GM18505 (cell line): ENCODE results near the gene PBLD.
"Not testable (repeated sequence)": the region's sequence is repeated elsewhere in the genome, so short reads cannot be mapped to it uniquely, and the experiment has no call there.

ENCODE experiments used
- ATAC-seq: cut with Tn5 transposase; IDR thresholded peaks from one replicate; pipeline ENCODE4 v1.9.1; 2021; ENCODE audit not compliant: unreplicated experiment
- POLR2A ChIP-seq: IDR thresholded peaks from 4 replicates; pipeline ENCODE4 v1.6.1; 2011; ENCODE audit warnings: borderline replicate concordance; ENCODE audit not compliant: insufficient read depth, insufficient read length; ENCODE audit errors: extremely low read depth

PBLD gene

GRCh38 chr10:68310531-68310930 lies 22.2 kb downstream of the PBLD start:
- TF ChIP-seq POLR2A = no peak

GRCh38 chr10:68305854-68306253 lies 26.9 kb downstream of the PBLD start:
- TF ChIP-seq POLR2A = no peak
- no peak for ATAC-seq

More at GRCh38 chr10:68310531-68310930, 22.2 kb downstream of the PBLD start:
- no peak for ATAC-seq

GRCh38 chr10:68303849-68304412 lies 28.8 kb downstream of the PBLD start:
- TF ChIP-seq POLR2A = no peak
- ATAC-seq = no peak

GRCh38 chr10:68302871-68303270 lies 29.9 kb downstream of the PBLD start:
- ATAC-seq = no peak
- no peak for TF ChIP-seq POLR2A

- no peak for ATAC-seq
Observed at GRCh38 chr10:68302503-68302823, 30.3 kb downstream of the PBLD start.

GRCh38 chr10:68301790-68302502 lies 30.8 kb downstream of the PBLD start:
- no peak for TF ChIP-seq POLR2A
- ATAC-seq = no peak

More at GRCh38 chr10:68302503-68302823, 30.3 kb downstream of the PBLD start:
- TF ChIP-seq POLR2A = no peak

GRCh38 chr10:68301301-68301700 lies 31.4 kb downstream of the PBLD start:
- no peak for ATAC-seq
- TF ChIP-seq POLR2A = no peak

- ATAC-seq = no peak
- TF ChIP-seq POLR2A = no peak
Observed at GRCh38 chr10:68296843-68297663, 35.7 kb downstream of the PBLD start.

- no peak for ATAC-seq
- no peak for TF ChIP-seq POLR2A
Observed at GRCh38 chr10:68290736-68291135, 42.0 kb downstream of the PBLD start.

GRCh38 chr10:68288717-68289116 lies 44.0 kb downstream of the PBLD start:
- ATAC-seq = no peak
- TF ChIP-seq POLR2A = no peak

GRCh38 chr10:68284062-68285001 lies 48.4 kb downstream of the PBLD start:
- ATAC-seq = no peak
- no peak for TF ChIP-seq POLR2A

- TF ChIP-seq POLR2A = no peak
- ATAC-seq = no peak
Observed at GRCh38 chr10:68280758-68281157, 52.0 kb downstream of the PBLD start.

- not testable (repeated sequence) for ATAC-seq
Observed at GRCh38 chr10:68278906-68279753, 53.6 kb downstream of the PBLD start.

- not testable (repeated sequence) for ATAC-seq
Observed at GRCh38 chr10:68277814-68278213, 54.9 kb downstream of the PBLD start.
